ENCODE measurements around the gene CYP46A1. TPM values are rescaled to one million over a fixed set of nuclear protein-coding genes. Genes with fewer than 3 reads are reported as not detected.

Gene CYP46A1
- total RNA-seq (1 to 10 TPM in 1 of 4 donors, under 1 TPM in 3; 0.50 to 1.5 (median 0.83) TPM), polyA plus RNA-seq (under 1 TPM; 0.09 to 0.35 (median 0.26) TPM)
- long read RNA-seq, donor 1, partial matches to known transcripts: 0 of 1 reads
- long read RNA-seq, donor 1, other reads (novel, unspliced or antisense): 1 of 1 reads
- long read RNA-seq, donor 2, partial matches to known transcripts: 1 of 2 reads
- long read RNA-seq, donor 2, other reads (novel, unspliced or antisense): 0 of 2 reads

- DNase-seq: peak; percentile 100
- intact Hi-C loops (cut with DNase I): loop anchor here (2.0 to 5.0 kb wide), 2 partner anchors 201 to 203 kb away; no protein-coding TSS in a partner anchor
- Histone ChIP-seq H3K36me3 (ENCODE audit: insufficient read depth in 1 of 2, low read depth in 1 of 2) (no peaks in the 10 kb centered on the region), H3K4me3 (peak within 1 kb of the TSS; percentile 95), H3K27me3 (ENCODE audit: insufficient read depth in 3 of 3, low read length in 2 of 3) (no peaks in the 10 kb centered on the region), H3K9me3 (no peaks in the 10 kb centered on the region), H3K27ac (peak within 1 kb of the TSS; percentile 83), H3K4me1 (no peaks in the 10 kb centered on the region)
- no peak for TF ChIP-seq CTCF (IDR thresholded peaks at IDR 0.05)
- WGBS, 3 donors: 0 to 1% (median 0%) methylated on average over 49 to 83 of the region's 83 CpGs
- peak; percentile 96 to 98 (median 98) for ATAC-seq
Measured at GRCh38 chr14:99683619-99684409, at the start of gene CYP46A1. CYP46A1 (plus strand) TSS chr14:99684298; CDS start chr14:99684418, 120 bp downstream.

GRCh38 chr14:99634443-99634842 is 49.7 kb upstream of the CYP46A1 start:
- no peak for DNase-seq
- WGBS, 3 donors: 80 to 84% (median 82%) methylated on average over 10 of the region's 10 CpGs

GRCh38 chr14:99635116-99635515 is 49.0 kb upstream of the CYP46A1 start:
- Histone ChIP-seq H3K27ac (no peak overlapping the region), H3K9me3 (no peaks in the 10 kb centered on the region), H3K36me3 (ENCODE audit: insufficient read depth in 1 of 2, low read depth in 1 of 2) (no peaks in the 10 kb centered on the region), H3K27me3 (ENCODE audit: insufficient read depth in 3 of 3, low read length in 2 of 3) (peaks cover 0 to 3% (median 0%) of the 10 kb centered on the region in 3 donors), H3K4me1 (no peaks in the 10 kb centered on the region), H3K4me3 (no peak overlapping the region)
- 67 to 78% (median 77%) methylated on average over 8 of the region's 8 CpGs for WGBS, 3 donors
- intact Hi-C loops (cut with DNase I): no loop called here
- TF ChIP-seq CTCF (IDR thresholded peaks at IDR 0.05): no peak
- ATAC-seq (no peak), DNase-seq (no peak)

More at GRCh38 chr14:99634443-99634842, 49.7 kb upstream of the CYP46A1 start:
- TF ChIP-seq CTCF (IDR thresholded peaks at IDR 0.05): no peak
- H3K9me3 ChIP-seq: no peaks in the 10 kb centered on the region
- peaks cover 0 to 3% (median 0%) of the 10 kb centered on the region in 3 donors for H3K27me3 ChIP-seq (ENCODE audit: insufficient read depth in 3 of 3, low read length in 2 of 3)
- no peak overlapping the region for H3K4me3 ChIP-seq
- intact Hi-C loops (cut with DNase I): loop anchor here in 1 of 2 donors (5.0 kb wide), 1 partner anchor 72 kb away; no protein-coding TSS in a partner anchor
- no peak overlapping the region for H3K27ac ChIP-seq
- H3K36me3 ChIP-seq (ENCODE audit: insufficient read depth in 1 of 2, low read depth in 1 of 2): no peaks in the 10 kb centered on the region
- ATAC-seq: no peak
- no peaks in the 10 kb centered on the region for H3K4me1 ChIP-seq

- Histone ChIP-seq H3K4me3 (no peak overlapping the region), H3K9me3 (no peaks in the 10 kb centered on the region), H3K27me3 (ENCODE audit: insufficient read depth in 3 of 3, low read length in 2 of 3) (peaks cover 0 to 3% (median 0%) of the 10 kb centered on the region in 3 donors), H3K4me1 (no peaks in the 10 kb centered on the region), H3K36me3 (ENCODE audit: insufficient read depth in 1 of 2, low read depth in 1 of 2) (no peaks in the 10 kb centered on the region), H3K27ac (no peak overlapping the region)
- intact Hi-C loops (cut with DNase I): no loop called here
- TF ChIP-seq CTCF (IDR thresholded peaks at IDR 0.05): no peak
- ATAC-seq (no peak), DNase-seq (no peak)
- 84 to 86% (median 85%) methylated on average over 5 of the region's 5 CpGs for WGBS, 3 donors
Measured at GRCh38 chr14:99636487-99636886, 47.6 kb upstream of the CYP46A1 start.

Measured in psoas muscle (tissue), 8 donors.